SK-N-MC (cell line): Measurements from ENCODE around the gene PFDN6.
"Not testable (repeated sequence)": the region's sequence is repeated elsewhere in the genome, so short reads cannot be mapped to it uniquely, and the experiment has no call there.

Experiments used
- DNase-seq: peaks from one replicate; pipeline ENCODE4 v3.0.0-alpha.2; 2011; ENCODE audit warnings: low read depth, low spot score
- H3K27ac ChIP-seq: fragments of 200-600 bp; sonication (generic); 2 replicates; pipeline ENCODE4 v1.5.1; 2016; ENCODE audit warnings: mixed run types
- H3K36me3 ChIP-seq: fragments of 200-600 bp; sonication (generic); 2 replicates; pipeline ENCODE4 v1.6.1; 2017; ENCODE audit warnings: antibody characterized with exemption, low read length, mixed read lengths; ENCODE audit not compliant: insufficient read depth
- H3K4me3 ChIP-seq: fragments of 200-600 bp; sonication (generic); 2 replicates; pipeline ENCODE4 v1.5.1; 2016
- H3K9ac ChIP-seq: fragments of 200-600 bp; sonication (generic); 2 replicates; pipeline ENCODE4 v1.8.0; 2017; ENCODE audit warnings: mixed run types, mixed read lengths; ENCODE audit not compliant: insufficient read length
- H3K9me3 ChIP-seq: fragments of 200-600 bp; sonication (generic); 2 replicates; pipeline ENCODE4 v1.6.1; 2017; ENCODE audit warnings: low read depth, mild to moderate bottlenecking, antibody characterized with exemption, low read length, moderate library complexity, mixed read lengths
- EZH2 ChIP-seq: fragments of 200-600 bp; sonication (generic); IDR thresholded peaks from one replicate; pipeline ENCODE4 v1.6.1; 2017; ENCODE audit warnings: antibody characterized with exemption
- FOXP2 ChIP-seq: optimal IDR thresholded peaks from 2 replicates; pipeline ENCODE3; 2011; ENCODE audit warnings: mild to moderate bottlenecking, moderate library complexity; ENCODE audit not compliant: insufficient read depth; ENCODE audit errors: extremely low read length, control extremely low read depth
- POLR2AphosphoS5 ChIP-seq: IDR thresholded peaks from 2 replicates; pipeline ENCODE4 v1.6.1; 2012; ENCODE audit warnings: mild to moderate bottlenecking, low read depth, low read length, borderline replicate concordance

PFDN6 gene

GRCh38 chr6:33272275-33273128 lies 16.9 kb upstream of the PFDN6 start:
- DNase-seq: no peak
- H3K36me3 ChIP-seq: peaks cover 68% of the 10 kb centered on the region
- no peak for TF ChIP-seq EZH2
- no peak for TF ChIP-seq POLR2AphosphoS5
- TF ChIP-seq FOXP2: peak; percentile 1

GRCh38 chr6:33273129-33273923 lies 16.1 kb upstream of the PFDN6 start:
- H3K9me3 ChIP-seq: no peaks in the 10 kb centered on the region
- H3K9ac ChIP-seq: peak overlapping the region; percentile 99
- no peak for DNase-seq
- peaks cover 60% of the 10 kb centered on the region for H3K36me3 ChIP-seq
- peak overlapping the region; percentile 99 for H3K4me3 ChIP-seq
- peak overlapping the region; percentile 91 for H3K27ac ChIP-seq
- TF ChIP-seq POLR2AphosphoS5: peak; percentile 53
- no peak for TF ChIP-seq EZH2
- TF ChIP-seq FOXP2: no peak

More at GRCh38 chr6:33272275-33273128, 16.9 kb upstream of the PFDN6 start:
- Histone ChIP-seq H3K9me3 (no peaks in the 10 kb centered on the region), H3K27ac (peak overlapping the region; percentile 91), H3K4me3 (peak overlapping the region; percentile 99), H3K9ac (peak overlapping the region; percentile 99)

DNA sequence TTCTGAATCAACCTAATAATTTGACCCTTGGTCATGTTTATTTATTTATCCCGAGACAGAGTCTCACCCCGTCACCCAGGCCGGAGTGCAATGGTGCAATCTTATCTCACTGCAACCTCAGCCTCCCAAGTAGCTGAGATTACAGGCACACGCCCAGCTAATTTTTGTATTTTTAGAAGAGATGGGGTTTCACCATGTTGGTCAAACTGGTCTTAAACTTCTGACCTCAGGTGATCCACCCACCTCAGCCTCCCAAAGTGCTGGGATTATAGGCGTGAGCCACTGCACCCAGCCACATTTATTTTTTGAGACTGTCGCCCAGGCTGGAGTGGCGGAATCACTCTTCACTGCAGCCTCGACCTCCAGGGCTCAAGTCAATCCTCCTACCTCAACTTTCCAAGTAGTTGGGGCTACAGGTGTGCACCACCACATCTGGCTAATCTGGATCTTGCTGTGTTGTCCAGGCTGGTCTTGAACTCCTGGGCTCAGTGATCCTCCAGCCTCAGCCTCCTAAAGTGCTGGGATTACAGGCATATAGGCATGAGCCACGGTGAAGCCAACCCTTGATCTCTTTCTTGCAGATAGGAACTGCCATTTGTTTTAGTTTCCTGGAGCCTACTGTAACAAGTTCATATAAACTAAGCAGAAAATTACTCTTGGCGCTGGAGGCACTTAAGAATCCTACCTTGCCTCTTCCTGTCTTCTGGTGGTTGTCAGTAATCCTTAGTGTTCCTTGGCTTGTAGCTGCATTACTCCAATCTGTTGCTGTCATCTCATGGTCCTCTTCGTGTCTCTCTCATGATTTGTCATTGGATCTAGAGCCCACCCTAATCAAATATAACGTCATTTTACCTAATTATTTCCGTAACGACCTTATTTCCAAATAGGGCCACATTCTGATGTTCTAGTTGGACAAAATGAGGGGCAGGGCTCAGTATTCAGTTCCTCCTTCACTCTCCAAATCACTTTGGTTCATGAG lies 15.2 kb upstream of the PFDN6 start:
- H3K9ac ChIP-seq: peak overlapping the region; percentile 99
- H3K27ac ChIP-seq: peak overlapping the region; percentile 91
- peaks cover 51% of the 10 kb centered on the region for H3K36me3 ChIP-seq
- TF ChIP-seq EZH2 (no peak), POLR2AphosphoS5 (peak; percentile 39), FOXP2 (no peak)
- no peaks in the 10 kb centered on the region for H3K9me3 ChIP-seq
- H3K4me3 ChIP-seq: peak overlapping the region; percentile 99
- DNase-seq: no peak

- Histone ChIP-seq H3K4me3 (peak overlapping the region; percentile 99), H3K27ac (peak overlapping the region; percentile 84; the same call in 1 of the 2 replicates), H3K36me3 (peaks cover 54% of the 10 kb centered on the region), H3K9ac (peak overlapping the region; percentile 63)
- DNase-seq, H3K9me3 ChIP-seq: not testable (repeated sequence)
Measured at GRCh38 chr6:33275795-33276580, 13.4 kb upstream of the PFDN6 start.

DNA sequence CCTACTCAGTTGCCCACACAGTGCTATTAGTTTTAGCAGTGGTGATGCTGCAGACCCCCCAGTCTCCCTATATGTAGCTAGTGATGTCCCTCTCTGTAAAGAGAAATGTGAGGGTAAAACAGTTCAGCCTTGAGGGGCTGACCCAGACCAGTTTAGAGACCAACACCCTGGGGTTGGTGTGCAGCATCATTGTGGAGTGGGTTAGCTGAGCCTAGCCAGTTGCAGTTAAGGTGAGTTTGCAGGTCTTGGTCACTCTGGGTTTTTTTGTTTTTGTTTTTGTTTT lies 12.9 kb upstream of the PFDN6 start:
- DNase-seq: no peak
- Histone ChIP-seq H3K9ac (peak overlapping the region; percentile 63), H3K36me3 (peaks cover 54% of the 10 kb centered on the region), H3K27ac (peak overlapping the region; percentile 84; the same call in 1 of the 2 replicates), H3K9me3 (no peaks in the 10 kb centered on the region), H3K4me3 (peak overlapping the region; percentile 99)
- no peak for TF ChIP-seq FOXP2
- no peak for TF ChIP-seq POLR2AphosphoS5
- TF ChIP-seq EZH2: no peak

DNA sequence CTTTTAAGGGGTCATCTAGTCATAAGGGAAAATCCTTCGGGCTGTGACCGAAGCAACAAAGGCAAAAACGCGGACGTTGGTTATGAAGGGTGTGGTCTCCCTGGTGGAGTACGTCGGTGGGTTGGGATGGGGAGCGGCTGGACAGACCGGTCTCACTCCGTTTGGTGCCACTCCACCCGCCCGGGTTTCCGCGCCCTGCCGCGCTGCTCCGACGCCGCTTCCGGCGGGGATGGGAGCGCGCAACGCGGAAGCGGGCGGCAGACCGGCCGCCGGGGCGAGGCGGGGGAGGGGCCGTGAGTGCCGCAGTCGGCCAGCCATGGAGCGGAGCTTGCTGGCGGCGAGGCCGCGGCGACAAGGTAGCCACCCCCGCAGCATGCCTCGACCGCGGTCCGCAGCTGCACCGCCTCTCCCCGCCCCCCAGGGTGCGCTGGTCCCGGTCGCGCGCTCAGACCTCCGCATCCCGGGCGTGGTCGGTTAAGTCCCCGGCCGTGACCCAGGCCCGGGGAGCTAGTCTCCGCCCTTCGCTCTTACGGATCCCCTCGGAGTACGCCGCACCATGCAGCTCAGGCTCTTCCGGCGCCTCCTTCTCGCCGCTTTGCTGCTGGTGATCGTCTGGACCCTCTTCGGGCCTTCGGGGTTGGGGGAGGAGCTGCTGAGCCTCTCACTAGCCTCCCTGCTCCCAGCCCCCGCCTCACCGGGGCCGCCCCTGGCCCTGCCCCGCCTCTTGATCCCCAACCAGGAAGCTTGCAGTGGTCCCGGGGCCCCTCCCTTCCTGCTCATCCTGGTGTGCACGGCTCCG lies 12.3 kb upstream of the PFDN6 start, which contains the start of gene B3GALT4:
TSS of gene B3GALT4 (plus strand) at position 260 of the 799 bp plus-strand sequence. CDS start at position 557, 297 bp downstream.
- DNase-seq: no peak
- peaks cover 54% of the 10 kb centered on the region for H3K36me3 ChIP-seq
- no peaks in the 10 kb centered on the region for H3K9me3 ChIP-seq
- H3K27ac ChIP-seq: peak within 1 kb of the TSS; percentile 84
- H3K4me3 ChIP-seq: peak within 1 kb of the TSS; percentile 99
- TF ChIP-seq EZH2 (no peak), POLR2AphosphoS5 (peak; percentile 72), FOXP2 (no peak)
- H3K9ac ChIP-seq: peak within 1 kb of the TSS; percentile 63
